ENCODE results near the gene SIRT3. TPM values are rescaled to one million over a fixed set of nuclear protein-coding genes. Genes with fewer than 3 reads are reported as not detected.
"Not testable (repeated sequence)": the region's sequence is repeated elsewhere in the genome, so short reads cannot be mapped to it uniquely, and the experiment has no call there.

SIRT3 gene
- polyA plus RNA-seq, 4 donors, result 15.9 to 46.7 (median 19.6) TPM

DNA sequence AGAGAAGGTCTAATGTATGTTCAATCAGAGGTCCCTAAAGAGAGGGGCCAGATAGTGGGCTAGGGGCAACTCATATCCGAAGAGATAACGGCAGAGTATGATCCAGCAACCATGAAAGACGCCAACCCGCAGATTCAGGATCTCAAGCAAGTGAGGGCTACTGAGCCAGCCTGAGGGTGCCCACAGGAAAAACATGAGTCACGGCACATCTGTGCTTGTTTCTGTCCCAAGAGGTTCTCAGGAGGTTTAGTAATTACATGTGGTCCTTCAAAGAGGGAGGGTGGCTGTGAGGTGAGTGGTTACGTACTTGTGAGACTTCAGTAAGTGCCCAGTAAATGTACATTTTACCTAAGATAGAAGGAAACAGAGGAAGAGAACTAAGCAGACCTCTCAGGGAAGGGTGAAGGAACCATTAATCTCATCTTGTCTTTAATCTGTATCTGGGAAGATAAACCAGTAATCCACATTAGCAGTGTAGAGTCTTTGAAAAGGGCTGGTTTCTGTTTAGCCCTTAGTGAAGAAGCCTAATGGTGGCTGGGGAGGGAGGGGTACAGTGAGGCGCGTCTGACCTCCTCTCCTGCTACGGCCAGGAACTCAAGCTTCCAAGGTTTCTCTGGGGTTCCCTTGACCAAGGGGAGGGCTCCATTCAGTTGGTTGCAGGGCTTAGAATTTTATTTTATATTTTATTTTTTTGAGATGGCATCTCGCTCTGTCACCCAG, 10.2 kb downstream of the SIRT3 start:
- H3K27ac ChIP-seq (ENCODE audit: low read depth in 1 of 3, low read length in 2 of 3), result no peak overlapping the region
- DNase-seq (no peak), FAIRE-seq (no peak)
- peaks cover 0 to 52% (median 2%) of the 10 kb centered on the region in 3 donors for H3K36me3 ChIP-seq (ENCODE audit: control insufficient read depth in 3 of 3, insufficient read depth in 2 of 3, low read depth in 1 of 3, low read length in 3 of 3)
- H3K9me3 ChIP-seq (ENCODE audit: control insufficient read depth in 2 of 2, insufficient read depth in 1 of 2, low read depth in 1 of 2, low read length in 1 of 2), result no peaks in the 10 kb centered on the region
- no peak overlapping the region for H3K4me3 ChIP-seq (ENCODE audit: low read depth in 1 of 3, low read length in 3 of 3)
- 91 to 94% (median 93%) methylated on average over 10 of the region's 10 CpGs for WGBS, 3 donors
- H3K4me1 ChIP-seq (ENCODE audit: control insufficient read depth in 3 of 3, insufficient read depth in 2 of 3, low read depth in 1 of 3, low read length in 2 of 3), result no peaks in the 10 kb centered on the region
- H3K27me3 ChIP-seq (ENCODE audit: control insufficient read depth in 3 of 3, insufficient read depth in 3 of 3, low read length in 3 of 3), result no peaks in the 10 kb centered on the region

GRCh38 chr11:224424-224823, 11.7 kb downstream of the SIRT3 start:
- WGBS, 3 donors, result 85 to 93% (median 90%) methylated on average over 7 of the region's 7 CpGs
- H3K4me1 ChIP-seq (ENCODE audit: control insufficient read depth in 3 of 3, insufficient read depth in 2 of 3, low read depth in 1 of 3, low read length in 2 of 3), result no peaks in the 10 kb centered on the region
- H3K4me3 ChIP-seq (ENCODE audit: low read depth in 1 of 3, low read length in 3 of 3), result no peak overlapping the region
- H3K27me3 ChIP-seq (ENCODE audit: control insufficient read depth in 3 of 3, insufficient read depth in 3 of 3, low read length in 3 of 3), result no peaks in the 10 kb centered on the region
- no peak for DNase-seq
- no peak for FAIRE-seq
- H3K36me3 ChIP-seq (ENCODE audit: control insufficient read depth in 3 of 3, insufficient read depth in 2 of 3, low read depth in 1 of 3, low read length in 3 of 3), result peaks cover 0 to 42% (median 2%) of the 10 kb centered on the region in 3 donors
- H3K27ac ChIP-seq (ENCODE audit: low read depth in 1 of 3, low read length in 2 of 3), result no peak overlapping the region
- no peaks in the 10 kb centered on the region for H3K9me3 ChIP-seq (ENCODE audit: control insufficient read depth in 2 of 2, insufficient read depth in 1 of 2, low read depth in 1 of 2, low read length in 1 of 2)

DNA sequence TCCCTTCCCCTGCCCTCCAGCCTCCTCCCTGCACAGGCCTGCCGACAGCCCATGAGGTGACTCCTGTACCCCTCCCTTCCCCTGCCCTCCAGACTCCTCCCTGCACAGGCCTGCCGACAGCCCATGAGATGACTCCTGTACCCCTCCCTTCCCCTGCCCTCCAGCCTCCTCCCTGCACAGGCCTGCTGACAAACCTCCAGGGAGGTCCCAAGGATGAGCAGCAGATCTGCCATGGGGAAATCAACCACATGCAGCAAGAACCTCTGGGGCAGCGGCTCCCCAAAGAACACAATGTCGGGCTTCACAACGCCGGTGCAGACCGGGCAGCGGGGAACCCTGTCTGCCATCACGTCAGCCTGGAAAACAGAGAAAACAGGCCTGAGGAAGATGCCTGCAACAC, 12.3 kb downstream of the SIRT3 start:
- H3K27ac ChIP-seq (ENCODE audit: low read depth in 1 of 3, low read length in 2 of 3), result no peak overlapping the region
- no peak for DNase-seq
- H3K36me3 ChIP-seq (ENCODE audit: control insufficient read depth in 3 of 3, insufficient read depth in 2 of 3, low read depth in 1 of 3, low read length in 3 of 3), result peaks cover 0 to 42% (median 3%) of the 10 kb centered on the region in 3 donors
- no peaks in the 10 kb centered on the region for H3K27me3 ChIP-seq (ENCODE audit: control insufficient read depth in 3 of 3, insufficient read depth in 3 of 3, low read length in 3 of 3)
- H3K4me1 ChIP-seq (ENCODE audit: control insufficient read depth in 3 of 3, insufficient read depth in 2 of 3, low read depth in 1 of 3, low read length in 2 of 3), result no peaks in the 10 kb centered on the region
- no peaks in the 10 kb centered on the region for H3K9me3 ChIP-seq (ENCODE audit: control insufficient read depth in 2 of 2, insufficient read depth in 1 of 2, low read depth in 1 of 2, low read length in 1 of 2)
- H3K4me3 ChIP-seq (ENCODE audit: low read depth in 1 of 3, low read length in 3 of 3), result no peak overlapping the region
- 92 to 100% (median 99%) methylated on average over 7 to 9 of the region's 9 CpGs for WGBS, 3 donors
- FAIRE-seq, result no peak

DNA sequence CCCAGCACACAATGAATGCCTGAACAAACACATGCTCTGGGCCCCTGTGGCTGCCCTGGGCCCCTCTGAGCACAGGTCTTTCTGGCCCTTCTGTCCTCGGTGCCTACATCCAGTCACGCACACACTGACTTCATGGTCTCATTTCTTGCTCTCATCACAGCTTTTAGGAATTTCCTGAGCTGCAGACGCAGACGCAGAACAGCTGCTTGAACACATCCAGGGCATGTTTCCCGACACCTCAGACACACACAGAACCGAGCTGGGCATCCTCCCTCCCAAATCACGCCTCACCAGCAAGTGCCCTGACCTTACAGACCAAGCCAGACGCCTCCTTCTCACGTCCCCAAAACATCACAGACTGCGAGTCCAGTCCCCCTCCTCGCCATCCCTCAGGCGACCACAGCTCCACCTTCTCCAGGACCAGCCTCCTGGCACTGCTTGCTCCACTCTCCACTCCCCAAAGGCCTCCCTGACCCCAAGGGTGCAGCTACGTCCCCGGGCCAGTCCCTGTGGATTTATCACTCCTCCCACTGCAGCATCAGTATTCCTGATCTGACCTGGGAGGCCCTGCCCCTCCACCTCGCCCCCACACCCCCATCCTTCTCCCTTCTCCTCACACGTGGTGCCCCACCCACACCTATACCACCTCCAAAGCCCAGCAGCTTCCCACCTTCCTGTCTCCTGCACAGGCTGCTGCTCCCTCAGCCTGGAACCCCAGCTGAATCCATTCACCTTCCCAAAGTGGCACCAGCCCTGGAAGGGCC, 12.9 kb downstream of the SIRT3 start:
- Histone ChIP-seq H3K36me3 (ENCODE audit: control insufficient read depth in 3 of 3, insufficient read depth in 2 of 3, low read depth in 1 of 3, low read length in 3 of 3) (peaks cover 0 to 47% (median 2%) of the 10 kb centered on the region in 3 donors), H3K9me3 (ENCODE audit: control insufficient read depth in 2 of 2, insufficient read depth in 1 of 2, low read depth in 1 of 2, low read length in 1 of 2) (no peaks in the 10 kb centered on the region), H3K27ac (ENCODE audit: low read depth in 1 of 3, low read length in 2 of 3) (no peak overlapping the region), H3K4me3 (ENCODE audit: low read depth in 1 of 3, low read length in 3 of 3) (no peak overlapping the region), H3K4me1 (ENCODE audit: control insufficient read depth in 3 of 3, insufficient read depth in 2 of 3, low read depth in 1 of 3, low read length in 2 of 3) (no peaks in the 10 kb centered on the region), H3K27me3 (ENCODE audit: control insufficient read depth in 3 of 3, insufficient read depth in 3 of 3, low read length in 3 of 3) (no peaks in the 10 kb centered on the region)
- FAIRE-seq (no peak), DNase-seq (no peak)
- WGBS, 3 donors, result 86 to 91% (median 89%) methylated on average over 14 to 16 of the region's 16 CpGs

DNA sequence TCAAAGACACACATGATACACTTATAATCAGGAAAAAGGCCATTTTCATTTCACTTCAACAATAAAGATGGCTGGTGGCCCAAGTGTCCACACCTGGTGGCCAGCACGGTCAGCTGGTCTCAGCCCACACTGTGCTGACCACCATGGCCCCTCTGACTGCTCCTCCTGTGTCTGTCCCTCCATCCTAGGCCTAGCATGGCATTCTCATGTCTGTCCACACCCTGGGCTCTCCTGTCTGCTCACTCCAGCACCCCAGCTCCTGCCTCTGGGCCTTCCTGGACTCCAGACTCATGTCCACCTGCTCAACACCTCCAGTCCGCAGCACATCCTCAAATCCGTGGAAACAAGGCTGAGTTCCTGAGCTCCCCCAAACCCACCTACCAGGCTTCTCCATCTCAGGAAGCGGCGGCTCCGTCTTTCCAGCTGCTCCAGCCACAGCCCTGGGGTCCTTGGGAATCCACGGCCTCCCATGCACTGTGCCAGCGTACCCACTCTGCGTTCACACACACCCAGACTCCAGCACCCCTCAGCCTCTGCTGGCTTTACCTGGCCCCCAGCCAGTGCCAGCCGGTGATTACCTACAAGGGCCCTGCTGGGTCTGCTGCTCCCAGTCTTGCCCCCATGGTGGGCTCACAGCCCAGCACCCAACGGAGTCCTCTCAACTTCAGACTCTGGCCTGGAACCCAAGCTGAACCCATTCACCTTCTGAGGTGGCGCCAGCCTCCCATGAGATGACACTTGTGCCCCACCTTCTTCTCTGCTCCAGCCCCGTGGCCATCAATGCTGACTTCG, 13.9 kb downstream of the SIRT3 start:
- Histone ChIP-seq H3K4me1 (ENCODE audit: control insufficient read depth in 3 of 3, insufficient read depth in 2 of 3, low read depth in 1 of 3, low read length in 2 of 3) (no peaks in the 10 kb centered on the region), H3K9me3 (ENCODE audit: control insufficient read depth in 2 of 2, insufficient read depth in 1 of 2, low read depth in 1 of 2, low read length in 1 of 2) (no peaks in the 10 kb centered on the region), H3K36me3 (ENCODE audit: control insufficient read depth in 3 of 3, insufficient read depth in 2 of 3, low read depth in 1 of 3, low read length in 3 of 3) (peaks cover 0 to 49% (median 2%) of the 10 kb centered on the region in 3 donors), H3K4me3 (ENCODE audit: low read depth in 1 of 3, low read length in 3 of 3) (no peak overlapping the region), H3K27ac (ENCODE audit: low read depth in 1 of 3, low read length in 2 of 3) (no peak overlapping the region), H3K27me3 (ENCODE audit: control insufficient read depth in 3 of 3, insufficient read depth in 3 of 3, low read length in 3 of 3) (no peaks in the 10 kb centered on the region)
- DNase-seq, result no peak
- FAIRE-seq, result no peak
- WGBS, 3 donors, result 91 to 92% (median 92%) methylated on average over 14 of the region's 14 CpGs

DNA sequence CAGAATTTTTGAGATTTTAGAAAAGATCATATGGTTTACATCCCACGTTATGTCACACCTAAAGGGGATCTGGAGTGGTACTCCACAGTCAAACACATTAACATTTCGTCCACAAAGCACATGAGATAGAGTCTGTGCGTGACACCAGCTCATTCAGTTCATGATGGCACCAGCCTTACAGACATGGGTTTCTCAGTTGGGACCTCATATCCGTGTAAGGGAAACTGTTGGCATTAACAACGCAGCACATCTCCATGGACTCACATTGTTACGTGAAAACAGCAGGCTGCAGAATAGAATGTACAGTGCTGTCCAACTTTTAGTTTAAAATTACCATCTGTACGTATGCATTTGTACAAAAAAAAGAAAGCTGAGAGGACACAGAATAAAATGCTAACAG, 14.6 kb downstream of the SIRT3 start:
- H3K9me3 ChIP-seq (ENCODE audit: control insufficient read depth in 2 of 2, insufficient read depth in 1 of 2, low read depth in 1 of 2, low read length in 1 of 2), result no peaks in the 10 kb centered on the region
- no peaks in the 10 kb centered on the region for H3K4me1 ChIP-seq (ENCODE audit: control insufficient read depth in 3 of 3, insufficient read depth in 2 of 3, low read depth in 1 of 3, low read length in 2 of 3)
- H3K27ac ChIP-seq (ENCODE audit: low read depth in 1 of 3, low read length in 2 of 3), result no peak overlapping the region
- no peak overlapping the region for H3K4me3 ChIP-seq (ENCODE audit: low read depth in 1 of 3, low read length in 3 of 3)
- H3K36me3 ChIP-seq (ENCODE audit: control insufficient read depth in 3 of 3, insufficient read depth in 2 of 3, low read depth in 1 of 3, low read length in 3 of 3), result peaks cover 0 to 52% (median 2%) of the 10 kb centered on the region in 3 donors
- FAIRE-seq (no peak), DNase-seq (no peak)
- no peaks in the 10 kb centered on the region for H3K27me3 ChIP-seq (ENCODE audit: control insufficient read depth in 3 of 3, insufficient read depth in 3 of 3, low read length in 3 of 3)
- 84 to 93% (median 91%) methylated on average over 7 of the region's 7 CpGs for WGBS, 3 donors

GRCh38 chr11:220641-221215, 15.4 kb downstream of the SIRT3 start:
- not testable (repeated sequence) for H3K4me1 ChIP-seq (ENCODE audit: control insufficient read depth in 3 of 3, insufficient read depth in 2 of 3, low read depth in 1 of 3, low read length in 2 of 3); H3K27ac ChIP-seq (ENCODE audit: low read depth in 1 of 3, low read length in 2 of 3); FAIRE-seq; H3K27me3 ChIP-seq (ENCODE audit: control insufficient read depth in 3 of 3, insufficient read depth in 3 of 3, low read length in 3 of 3); H3K9me3 ChIP-seq (ENCODE audit: control insufficient read depth in 2 of 2, insufficient read depth in 1 of 2, low read depth in 1 of 2, low read length in 1 of 2); DNase-seq; H3K4me3 ChIP-seq (ENCODE audit: low read depth in 1 of 3, low read length in 3 of 3)
- H3K36me3 ChIP-seq (ENCODE audit: control insufficient read depth in 3 of 3, insufficient read depth in 2 of 3, low read depth in 1 of 3, low read length in 3 of 3), result peaks cover 0 to 57% (median 2%) of the 10 kb centered on the region in 3 donors
- WGBS, 3 donors, result 90 to 98% (median 95%) methylated on average over 2 to 3 of the region's 3 CpGs
